ENCODE data around the gene LRRC49. TPM values are rescaled to one million over a fixed set of nuclear protein-coding genes. Genes with fewer than 3 reads are reported as not detected.

Gene LRRC49
- total and polyA plus RNA-seq, 2 of the 13 experiments (the other 11 are each of a cell fraction or from before 2014, with no cell fraction given), result 0.57 to 1.00 TPM

- no peaks in the 10 kb centered on the region for H4K20me1 ChIP-seq (ENCODE audit: insufficient read depth, low read length)
- TF ChIP-seq ZNF33B (CRISPR knock-in tag; IDR thresholded peaks at IDR 0.05), result no peak
- TF ChIP-seq MAFK (conservative IDR thresholded peaks at IDR 0.05 in 1 of 2, IDR thresholded peaks at IDR 0.05 in 1 of 2; ENCODE audit: low read length in 2 of 2), result peak in 1 of 2 experiments; percentile 23; a peak in 1 of 4 replicates
- DNase-seq (ENCODE audit: low spot score) (no peak), FAIRE-seq (no peak), ATAC-seq (no peak)
- ChIA-PET POLR2A (no interaction called here), CTCF (ENCODE audit: low intra/inter-chr PET ratio, low total read pairs) (no interaction called here)
- no peaks in the 10 kb centered on the region for H3K4me1 ChIP-seq (ENCODE audit: insufficient read depth, low read length)
- no peak overlapping the region for H3K4me3 ChIP-seq (replicated peaks in 1 of 3; ENCODE audit: insufficient read depth in 1 of 3, low read depth in 2 of 3, low read length in 3 of 3)
- H3K36me3 ChIP-seq (replicated peaks in 1 of 2; ENCODE audit: control insufficient read depth in 1 of 2, insufficient read depth in 2 of 2, low read length in 2 of 2), result no peaks in the 10 kb centered on the region
- no peaks in the 10 kb centered on the region for H3K79me2 ChIP-seq (ENCODE audit: insufficient read depth, low read length)
- H3K9ac ChIP-seq (ENCODE audit: insufficient read depth, low read depth, low read length), result no peak overlapping the region
- no peaks in the 10 kb centered on the region for H3K27me3 ChIP-seq (ENCODE audit: control insufficient read depth in 1 of 2, insufficient read depth in 2 of 2, low read length in 2 of 2)
- in situ Hi-C loops (cut with HindIII; ENCODE audit: extremely low pct_ligation_motif_present, low pct_unique_long_range_greater_than_20kb) (no loop called here), intact Hi-C loops (cut with micrococcal nuclease; ENCODE audit: unreplicated experiment) (no loop called here)
- no peak overlapping the region for H2AFZ ChIP-seq (ENCODE audit: low read length)
- no peak overlapping the region for H3K27ac ChIP-seq (ENCODE audit: extremely low read length, insufficient read depth, low read length)
- 18% methylated on average over 3 of the region's 3 CpGs for WGBS (ENCODE audit: low lambda C conversion rate)
- BruUV-seq (replicated peaks), result no TSS peak
- H3K9me3 ChIP-seq (ENCODE audit: low read length), result no peaks in the 10 kb centered on the region
- no peak overlapping the region for H3K4me2 ChIP-seq (ENCODE audit: low read depth, low read length)
Measured at GRCh38 chr15:71042356-71042922, 149.8 kb downstream of the LRRC49 start.

- Histone ChIP-seq H3K9me3 (ENCODE audit: low read length) (no peaks in the 10 kb centered on the region), H4K20me1 (ENCODE audit: insufficient read depth, low read length) (no peaks in the 10 kb centered on the region), H3K9ac (ENCODE audit: insufficient read depth, low read depth, low read length) (no peak overlapping the region), H3K36me3 (replicated peaks in 1 of 2; ENCODE audit: control insufficient read depth in 1 of 2, insufficient read depth in 2 of 2, low read length in 2 of 2) (no peaks in the 10 kb centered on the region), H3K4me2 (ENCODE audit: low read depth, low read length) (no peak overlapping the region), H3K4me1 (ENCODE audit: insufficient read depth, low read length) (no peaks in the 10 kb centered on the region), H3K4me3 (replicated peaks in 1 of 3; ENCODE audit: insufficient read depth in 1 of 3, low read depth in 2 of 3, low read length in 3 of 3) (no peak overlapping the region), H2AFZ (ENCODE audit: low read length) (no peak overlapping the region), H3K79me2 (ENCODE audit: insufficient read depth, low read length) (no peaks in the 10 kb centered on the region), H3K27ac (ENCODE audit: extremely low read length, insufficient read depth, low read length) (no peak overlapping the region), H3K27me3 (ENCODE audit: control insufficient read depth in 1 of 2, insufficient read depth in 2 of 2, low read length in 2 of 2) (no peaks in the 10 kb centered on the region)
- no peak for DNase-seq (ENCODE audit: low spot score)
- no peak for FAIRE-seq
- TF ChIP-seq, protein P1, sequence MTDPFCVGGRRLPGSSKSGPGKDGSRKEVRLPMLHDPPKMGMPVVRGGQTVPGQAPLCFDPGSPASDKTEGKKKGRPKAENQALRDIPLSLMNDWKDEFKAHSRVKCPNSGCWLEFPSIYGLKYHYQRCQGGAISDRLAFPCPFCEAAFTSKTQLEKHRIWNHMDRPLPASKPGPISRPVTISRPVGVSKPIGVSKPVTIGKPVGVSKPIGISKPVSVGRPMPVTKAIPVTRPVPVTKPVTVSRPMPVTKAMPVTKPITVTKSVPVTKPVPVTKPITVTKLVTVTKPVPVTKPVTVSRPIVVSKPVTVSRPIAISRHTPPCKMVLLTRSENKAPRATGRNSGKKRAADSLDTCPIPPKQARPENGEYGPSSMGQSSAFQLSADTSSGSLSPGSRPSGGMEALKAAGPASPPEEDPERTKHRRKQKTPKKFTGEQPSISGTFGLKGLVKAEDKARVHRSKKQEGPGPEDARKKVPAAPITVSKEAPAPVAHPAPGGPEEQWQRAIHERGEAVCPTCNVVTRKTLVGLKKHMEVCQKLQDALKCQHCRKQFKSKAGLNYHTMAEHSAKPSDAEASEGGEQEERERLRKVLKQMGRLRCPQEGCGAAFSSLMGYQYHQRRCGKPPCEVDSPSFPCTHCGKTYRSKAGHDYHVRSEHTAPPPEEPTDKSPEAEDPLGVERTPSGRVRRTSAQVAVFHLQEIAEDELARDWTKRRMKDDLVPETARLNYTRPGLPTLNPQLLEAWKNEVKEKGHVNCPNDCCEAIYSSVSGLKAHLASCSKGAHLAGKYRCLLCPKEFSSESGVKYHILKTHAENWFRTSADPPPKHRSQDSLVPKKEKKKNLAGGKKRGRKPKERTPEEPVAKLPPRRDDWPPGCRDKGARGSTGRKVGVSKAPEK (CRISPR knock-in tag; IDR thresholded peaks at IDR 0.05; ENCODE audit: borderline replicate concordance), result no peak
- TF ChIP-seq MAFG (CRISPR knock-in tag; IDR thresholded peaks at IDR 0.05) (no peak), ZNF879 (CRISPR knock-in tag; IDR thresholded peaks at IDR 0.05) (no peak)
- TF ChIP-seq, protein P2, sequence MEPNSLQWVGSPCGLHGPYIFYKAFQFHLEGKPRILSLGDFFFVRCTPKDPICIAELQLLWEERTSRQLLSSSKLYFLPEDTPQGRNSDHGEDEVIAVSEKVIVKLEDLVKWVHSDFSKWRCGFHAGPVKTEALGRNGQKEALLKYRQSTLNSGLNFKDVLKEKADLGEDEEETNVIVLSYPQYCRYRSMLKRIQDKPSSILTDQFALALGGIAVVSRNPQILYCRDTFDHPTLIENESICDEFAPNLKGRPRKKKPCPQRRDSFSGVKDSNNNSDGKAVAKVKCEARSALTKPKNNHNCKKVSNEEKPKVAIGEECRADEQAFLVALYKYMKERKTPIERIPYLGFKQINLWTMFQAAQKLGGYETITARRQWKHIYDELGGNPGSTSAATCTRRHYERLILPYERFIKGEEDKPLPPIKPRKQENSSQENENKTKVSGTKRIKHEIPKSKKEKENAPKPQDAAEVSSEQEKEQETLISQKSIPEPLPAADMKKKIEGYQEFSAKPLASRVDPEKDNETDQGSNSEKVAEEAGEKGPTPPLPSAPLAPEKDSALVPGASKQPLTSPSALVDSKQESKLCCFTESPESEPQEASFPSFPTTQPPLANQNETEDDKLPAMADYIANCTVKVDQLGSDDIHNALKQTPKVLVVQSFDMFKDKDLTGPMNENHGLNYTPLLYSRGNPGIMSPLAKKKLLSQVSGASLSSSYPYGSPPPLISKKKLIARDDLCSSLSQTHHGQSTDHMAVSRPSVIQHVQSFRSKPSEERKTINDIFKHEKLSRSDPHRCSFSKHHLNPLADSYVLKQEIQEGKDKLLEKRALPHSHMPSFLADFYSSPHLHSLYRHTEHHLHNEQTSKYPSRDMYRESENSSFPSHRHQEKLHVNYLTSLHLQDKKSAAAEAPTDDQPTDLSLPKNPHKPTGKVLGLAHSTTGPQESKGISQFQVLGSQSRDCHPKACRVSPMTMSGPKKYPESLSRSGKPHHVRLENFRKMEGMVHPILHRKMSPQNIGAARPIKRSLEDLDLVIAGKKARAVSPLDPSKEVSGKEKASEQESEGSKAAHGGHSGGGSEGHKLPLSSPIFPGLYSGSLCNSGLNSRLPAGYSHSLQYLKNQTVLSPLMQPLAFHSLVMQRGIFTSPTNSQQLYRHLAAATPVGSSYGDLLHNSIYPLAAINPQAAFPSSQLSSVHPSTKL (CRISPR knock-in tag; IDR thresholded peaks at IDR 0.05), result no peak
- BruUV-seq (replicated peaks), result no TSS peak
- ChIA-PET POLR2A (no interaction called here), CTCF (ENCODE audit: low intra/inter-chr PET ratio, low total read pairs) (no interaction called here)
- intact Hi-C loops (cut with micrococcal nuclease; ENCODE audit: unreplicated experiment), result no loop called here
- WGBS (ENCODE audit: low lambda C conversion rate), result 4% methylated on average over 1 of the region's 1 CpG
- in situ Hi-C loops (cut with HindIII; ENCODE audit: extremely low pct_ligation_motif_present, low pct_unique_long_range_greater_than_20kb), result no loop called here
- no peak for ATAC-seq
Measured at GRCh38 chr15:71043373-71043772, 150.7 kb downstream of the LRRC49 start.

All from HepG2 (cell line).